Keratinocyte (primary cell): ENCODE results near the gene SNX6.

ENCODE experiments used
- CTCF ChIP-seq, 3 experiments: IDR thresholded peaks in 1 of 3; conservative IDR thresholded peaks in 1 of 3; optimal IDR thresholded peaks in 1 of 3; 2 replicates in 2 of 3; 3 replicates in 1 of 3; pipeline versions ENCODE3 to v1.5.1; 2011; ENCODE audit warnings: low read length in 3 of 3, mild to moderate bottlenecking in 3 of 3, moderate library complexity in 2 of 3, control low read depth in 1 of 3, inconsistent platforms in 1 of 3; ENCODE audit not compliant: insufficient read depth in 2 of 3; ENCODE audit errors: extremely low read depth in 1 of 3
- EZH2 ChIP-seq: IDR thresholded peaks from one replicate; pipeline ENCODE4 v1.6.1; 2012; ENCODE audit warnings: inconsistent platforms, mild to moderate bottlenecking, low read length, moderate library complexity

GRCh38 chr14:34628681-34629135 is 1.2 kb downstream of the SNX6 start:
- TF ChIP-seq CTCF (optimal IDR thresholded peaks at IDR 0.05 in 1 of 3, IDR thresholded peaks at IDR 0.05 in 1 of 3, conservative IDR thresholded peaks at IDR 0.05 in 1 of 3; ENCODE audit: extremely low read depth in 1 of 3, insufficient read depth in 2 of 3, low read length in 3 of 3) (no peak), EZH2 (no peak)
